Loucy (cell line): ENCODE data around the gene IL20RB.

ENCODE experiments used
- EZH2phosphoT487 ChIP-seq: fragments of 200-600 bp; IDR thresholded peaks from 2 replicates; pipeline ENCODE4 v1.6.1; 2018; ENCODE audit warnings: antibody characterized with exemption, mild to moderate bottlenecking, moderate library complexity, borderline replicate concordance
- TF ChIP-seq, protein P1 (sequence below): fragments of 200-600 bp; sonication (generic); conservative IDR thresholded peaks from 2 replicates; pipeline ENCODE4 v1.5.1; 2014; ENCODE audit warnings: mild to moderate bottlenecking, antibody characterized with exemption, low read length

DNA sequence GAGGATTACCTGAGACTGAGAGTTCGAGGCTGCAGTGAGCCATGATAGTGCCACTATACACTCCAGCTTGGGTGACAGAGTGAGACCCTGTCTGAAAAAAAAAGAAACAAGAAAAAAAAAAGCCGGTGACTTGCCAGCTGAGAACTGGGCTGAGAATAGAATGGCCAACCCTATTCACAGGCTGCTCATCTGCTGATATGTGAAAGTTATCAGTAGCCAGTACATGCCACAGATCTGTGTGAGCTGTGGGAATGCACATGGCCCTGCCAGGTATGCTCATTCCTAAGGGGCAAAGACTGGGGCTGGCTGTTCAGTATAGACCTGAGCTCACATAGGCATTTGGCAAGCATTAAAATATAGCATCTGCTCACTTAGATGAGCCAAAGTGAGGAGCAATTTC, 30.9 kb downstream of the IL20RB start:
- TF ChIP-seq, protein P1, sequence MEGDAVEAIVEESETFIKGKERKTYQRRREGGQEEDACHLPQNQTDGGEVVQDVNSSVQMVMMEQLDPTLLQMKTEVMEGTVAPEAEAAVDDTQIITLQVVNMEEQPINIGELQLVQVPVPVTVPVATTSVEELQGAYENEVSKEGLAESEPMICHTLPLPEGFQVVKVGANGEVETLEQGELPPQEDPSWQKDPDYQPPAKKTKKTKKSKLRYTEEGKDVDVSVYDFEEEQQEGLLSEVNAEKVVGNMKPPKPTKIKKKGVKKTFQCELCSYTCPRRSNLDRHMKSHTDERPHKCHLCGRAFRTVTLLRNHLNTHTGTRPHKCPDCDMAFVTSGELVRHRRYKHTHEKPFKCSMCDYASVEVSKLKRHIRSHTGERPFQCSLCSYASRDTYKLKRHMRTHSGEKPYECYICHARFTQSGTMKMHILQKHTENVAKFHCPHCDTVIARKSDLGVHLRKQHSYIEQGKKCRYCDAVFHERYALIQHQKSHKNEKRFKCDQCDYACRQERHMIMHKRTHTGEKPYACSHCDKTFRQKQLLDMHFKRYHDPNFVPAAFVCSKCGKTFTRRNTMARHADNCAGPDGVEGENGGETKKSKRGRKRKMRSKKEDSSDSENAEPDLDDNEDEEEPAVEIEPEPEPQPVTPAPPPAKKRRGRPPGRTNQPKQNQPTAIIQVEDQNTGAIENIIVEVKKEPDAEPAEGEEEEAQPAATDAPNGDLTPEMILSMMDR: no peak
- no peak for TF ChIP-seq EZH2phosphoT487
